NCI-H2227 (cell line): ENCODE data around the gene PPFIA2.
"Not testable (repeated sequence)": the region's sequence is repeated elsewhere in the genome, so short reads cannot be mapped to it uniquely, and the experiment has no call there.

Experiments used
- DNase-seq: peaks from one replicate; lab custom pipeline; 2025; ENCODE audit not compliant: unreplicated experiment; lab: John Stamatoyannopoulos, UW

Gene PPFIA2

GRCh38 chr12:81670759-81671158, 88.4 kb downstream of the PPFIA2 start:
- no peak for DNase-seq

- DNase-seq = no peak
These were observed 90.7 kb downstream of the PPFIA2 start for GRCh38 chr12:81668475-81668874.

DNA sequence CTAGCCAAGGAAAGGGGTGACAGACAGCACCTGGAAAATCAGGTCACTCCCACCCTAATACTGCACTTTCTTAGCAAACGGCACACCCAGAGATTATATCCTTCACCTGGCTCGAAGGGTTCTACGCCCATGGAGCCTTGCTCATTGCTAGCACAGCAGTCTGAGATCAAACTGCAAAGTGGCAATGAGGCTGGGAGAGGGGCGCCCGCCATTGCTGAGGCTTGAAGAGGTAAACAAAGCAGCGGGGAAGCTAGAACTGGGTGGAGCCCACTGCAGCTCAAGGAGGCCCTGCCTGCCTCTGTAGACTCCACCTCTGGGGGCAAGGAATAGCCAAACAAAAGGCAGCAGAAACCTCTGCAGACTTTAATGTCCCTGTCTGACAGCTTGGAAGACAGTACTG, 99.8 kb downstream of the PPFIA2 start:
- not testable (repeated sequence) for DNase-seq

- DNase-seq = peak; percentile 61
These were observed 114.6 kb downstream of the PPFIA2 start for GRCh38 chr12:81644503-81644902.

GRCh38 chr12:81639196-81639595, 120.0 kb downstream of the PPFIA2 start:
- no peak for DNase-seq

DNA sequence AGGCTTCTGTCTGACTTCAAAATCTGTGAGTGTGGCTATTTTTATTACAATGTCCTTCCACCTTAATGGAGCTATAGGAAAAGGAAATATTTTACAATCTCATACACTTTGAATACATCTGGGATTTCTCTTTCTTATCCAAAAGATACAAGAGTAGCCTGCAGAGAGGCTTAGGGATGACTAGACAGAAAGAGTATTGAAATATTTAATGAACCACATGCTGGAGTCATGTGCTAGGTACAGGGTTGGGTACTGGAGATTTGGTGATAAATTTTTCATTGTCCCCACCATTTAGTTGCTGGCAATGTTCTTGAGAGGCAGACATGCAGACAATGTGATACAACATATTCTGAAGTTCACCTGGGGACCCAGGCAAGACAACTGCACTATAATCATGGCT, 126.0 kb downstream of the PPFIA2 start:
- DNase-seq = no peak

GRCh38 chr12:81627336-81628189, 131.6 kb downstream of the PPFIA2 start:
- peak; percentile 78 for DNase-seq

GRCh38 chr12:81626406-81626805, 132.7 kb downstream of the PPFIA2 start:
- no peak for DNase-seq

GRCh38 chr12:81617915-81618314, 141.2 kb downstream of the PPFIA2 start:
- peak; percentile 12 for DNase-seq

DNA sequence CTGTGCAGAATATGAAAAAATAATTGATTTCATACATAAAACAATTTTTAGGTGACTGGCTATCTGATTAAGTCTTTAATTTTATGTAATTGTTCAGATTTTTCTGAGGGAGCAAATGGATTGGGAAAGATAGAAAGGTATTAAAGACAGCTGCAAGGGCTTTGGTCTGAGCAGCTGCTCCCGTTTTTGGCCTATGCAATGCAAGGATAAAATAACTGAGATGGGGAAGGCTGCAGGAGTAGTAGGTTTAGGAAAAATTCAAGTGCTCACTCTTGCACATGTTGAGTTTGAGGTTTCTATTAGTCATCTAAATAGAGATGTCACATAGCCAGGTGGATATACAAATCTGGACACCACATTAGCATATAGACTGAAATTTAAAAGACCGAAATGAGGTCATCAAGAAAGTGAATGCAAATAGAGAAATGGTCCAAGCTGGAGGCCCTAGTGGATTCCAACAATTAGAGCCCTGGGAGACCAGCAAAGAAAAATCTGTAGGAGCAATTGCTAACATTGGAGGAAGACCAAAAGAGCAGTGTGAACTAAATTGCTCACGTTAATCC, 144.0 kb downstream of the PPFIA2 start:
- no peak for DNase-seq

DNA sequence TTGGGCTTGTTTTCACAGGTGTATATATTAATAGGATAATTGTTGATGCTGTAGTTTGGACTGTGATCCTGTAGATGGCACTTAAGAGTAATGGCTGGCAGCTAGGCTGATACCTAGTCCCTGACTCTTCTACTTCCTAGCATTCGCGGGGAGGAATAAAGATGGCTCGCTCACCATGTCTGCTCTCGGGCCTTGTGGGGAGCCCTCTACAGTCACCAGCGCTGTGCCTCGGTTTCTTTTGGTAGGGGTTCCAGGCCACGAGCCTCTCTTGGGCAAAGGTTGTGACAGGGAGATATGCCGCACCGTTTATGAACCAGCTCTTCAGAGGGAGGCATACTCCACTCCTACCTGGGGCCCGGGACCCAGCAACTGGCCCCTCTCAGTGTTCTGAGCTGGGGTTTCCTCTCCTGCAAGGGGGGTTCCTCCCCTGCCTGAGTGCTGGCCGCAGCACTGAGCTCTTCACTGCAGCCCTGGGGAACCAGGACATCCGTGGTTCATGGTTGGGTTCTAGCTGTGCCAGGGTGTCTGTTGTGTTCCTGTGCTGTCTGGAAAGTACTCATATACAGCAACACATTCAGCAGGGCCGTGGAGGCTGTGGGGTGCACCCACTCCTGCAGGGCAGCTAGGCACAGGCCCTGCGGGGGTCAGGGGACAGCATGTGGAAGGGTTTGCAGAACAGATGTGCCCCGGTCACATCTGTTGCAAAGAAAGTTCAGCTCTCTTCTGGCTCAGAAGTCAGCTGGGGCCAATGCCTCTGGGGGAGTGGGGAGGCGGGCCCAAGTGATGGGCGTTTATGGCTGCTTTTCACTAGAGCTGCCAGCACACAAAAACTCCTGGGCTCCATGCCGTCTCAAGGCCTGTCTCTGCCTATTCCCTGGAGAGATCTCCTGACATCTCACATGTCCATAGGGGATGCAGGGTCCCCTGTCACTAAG, 147.9 kb downstream of the PPFIA2 start:
- no peak for DNase-seq

DNA sequence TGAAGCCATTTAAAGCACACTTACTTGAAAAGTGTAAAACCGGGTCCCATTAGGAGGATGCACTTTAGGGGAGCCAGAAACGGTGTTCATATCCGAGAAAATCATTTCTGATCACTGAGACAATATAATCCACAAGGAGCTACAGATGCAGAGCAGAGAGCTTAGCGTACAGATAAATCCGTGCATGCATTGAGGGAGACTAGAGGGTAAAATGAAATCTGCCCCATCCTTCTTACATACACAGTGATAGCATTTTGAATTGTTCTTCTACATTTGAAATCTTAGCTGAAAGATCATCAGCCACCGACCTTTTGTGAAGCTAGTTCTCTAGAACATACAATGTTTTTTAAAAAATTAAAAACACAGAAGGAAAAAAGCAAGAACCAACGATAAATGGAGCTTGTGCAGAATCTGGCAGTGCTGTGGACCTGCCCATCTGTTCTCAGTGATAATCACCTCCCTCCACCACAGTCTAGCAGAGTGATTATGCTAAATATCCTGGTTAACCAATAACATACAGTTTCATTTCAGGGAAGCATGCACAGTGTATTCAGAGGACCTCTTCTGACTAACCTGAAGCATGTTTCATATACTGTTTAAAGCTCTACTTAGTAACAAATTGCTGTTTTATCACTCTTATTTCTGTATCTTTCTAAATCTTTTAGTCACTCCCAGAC, 161.1 kb downstream of the PPFIA2 start:
- peak; percentile 79 for DNase-seq

GRCh38 chr12:81596558-81596957, 162.6 kb downstream of the PPFIA2 start:
- DNase-seq = no peak

DNA sequence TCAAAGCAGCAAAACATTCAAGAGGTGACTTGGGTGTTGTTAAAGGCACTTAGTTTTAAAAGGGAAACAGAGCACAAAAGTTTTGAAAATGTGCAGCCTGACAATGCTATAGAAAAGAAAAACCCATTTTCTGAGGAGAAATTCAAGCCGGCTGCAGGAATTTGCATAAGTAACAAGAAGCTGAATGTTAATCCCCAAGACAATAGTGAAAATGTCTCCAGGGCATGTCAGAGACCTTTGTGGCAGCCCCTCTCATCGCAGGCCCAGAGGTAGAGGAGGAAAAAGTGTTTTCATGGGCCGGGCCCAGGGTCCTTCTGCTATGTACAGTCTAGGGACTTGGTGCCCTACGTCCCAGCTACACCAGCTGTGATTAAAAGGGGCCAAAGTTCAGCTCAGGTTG, 167.9 kb downstream of the PPFIA2 start:
- no peak for DNase-seq

DNA sequence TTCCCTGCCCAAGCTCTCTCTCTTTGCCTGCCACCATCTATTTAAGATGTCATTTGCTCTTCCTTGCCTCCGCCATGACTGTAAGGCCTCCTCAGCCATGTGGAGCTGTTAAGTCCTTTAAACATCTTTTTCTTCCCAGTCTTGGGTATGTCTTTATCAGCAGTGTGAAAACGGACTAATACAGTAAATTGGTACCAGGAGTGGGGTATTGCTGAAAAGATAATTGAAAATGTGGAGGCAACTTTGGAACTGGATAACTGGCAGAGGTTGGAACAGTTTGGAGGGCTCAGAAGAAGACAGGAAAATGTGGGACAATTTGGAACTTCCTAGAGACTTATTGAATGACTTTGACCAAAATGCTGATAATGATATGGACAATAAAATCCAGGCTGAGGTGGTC, 168.4 kb downstream of the PPFIA2 start:
- DNase-seq = not testable (repeated sequence)

DNA sequence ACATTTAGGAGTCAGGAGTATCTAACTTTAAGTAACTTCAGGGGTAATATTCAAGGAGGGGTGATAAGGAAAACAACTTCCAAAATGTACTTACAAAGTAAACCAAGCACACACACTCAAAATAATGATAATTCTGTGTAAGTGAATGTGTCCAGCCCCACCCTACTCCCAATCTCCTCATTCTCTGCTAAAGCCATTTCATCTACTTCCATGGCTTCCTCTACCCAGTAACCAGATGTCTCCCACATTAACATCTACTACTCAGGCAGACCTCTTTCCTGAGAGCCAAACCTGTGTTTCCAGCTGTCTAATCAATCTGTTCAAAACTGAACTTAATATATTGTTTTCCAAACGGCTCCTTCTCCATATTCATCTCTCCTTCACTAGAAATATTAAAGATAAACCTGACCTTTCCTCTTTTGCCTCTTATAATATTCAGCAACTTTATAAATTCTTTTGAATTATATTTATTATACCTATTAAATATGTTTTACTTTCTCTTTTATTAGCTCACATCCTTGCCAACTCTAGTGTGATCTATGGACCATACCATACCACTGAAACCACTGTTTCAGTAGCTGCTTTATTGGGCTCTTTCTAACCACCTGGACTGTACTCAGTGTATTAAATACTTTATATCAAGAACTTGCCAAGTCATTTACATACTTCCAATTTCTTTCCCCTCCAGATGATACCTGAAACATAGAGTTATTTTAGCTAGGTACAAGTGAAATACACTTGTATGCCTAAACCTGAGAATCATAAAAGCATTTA, 170.7 kb downstream of the PPFIA2 start:
- no peak for DNase-seq

DNA sequence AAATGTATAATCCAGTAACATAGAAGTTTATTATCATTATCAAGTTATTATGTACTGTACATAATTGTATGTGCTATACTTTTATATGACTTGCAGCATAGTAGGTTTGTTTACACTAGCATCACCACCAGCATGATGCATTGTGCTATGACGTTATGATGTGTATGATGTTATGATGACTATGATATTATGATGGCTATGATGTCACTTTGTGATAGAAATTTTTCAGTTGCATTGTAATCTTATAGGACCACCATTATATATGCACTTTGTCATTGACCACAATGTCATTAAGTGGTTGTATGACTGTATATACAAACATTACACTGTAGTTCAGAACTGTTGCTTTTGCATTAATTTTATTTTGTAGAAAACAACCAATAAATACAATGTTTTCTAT, 173.4 kb downstream of the PPFIA2 start:
- DNase-seq = no peak

DNA sequence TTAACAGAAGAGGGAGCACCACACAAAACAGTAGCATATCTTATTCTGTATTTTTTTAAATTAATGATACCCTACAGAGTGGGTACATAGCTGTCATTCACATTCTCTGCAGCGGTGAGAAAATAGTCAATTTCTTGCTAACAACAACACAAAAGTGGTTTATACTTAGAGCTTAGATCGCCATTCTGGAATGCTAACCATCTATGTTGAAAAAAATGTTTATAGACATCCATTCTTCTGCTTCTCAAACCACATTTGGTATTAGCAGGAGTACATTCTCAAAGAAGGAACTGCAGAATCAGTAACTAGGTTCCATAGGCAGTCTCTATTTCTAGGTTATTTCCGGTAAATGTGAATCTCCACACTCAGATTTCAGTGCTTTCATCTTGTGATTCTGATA, 185.9 kb downstream of the PPFIA2 start:
- DNase-seq = peak; percentile 9

DNA sequence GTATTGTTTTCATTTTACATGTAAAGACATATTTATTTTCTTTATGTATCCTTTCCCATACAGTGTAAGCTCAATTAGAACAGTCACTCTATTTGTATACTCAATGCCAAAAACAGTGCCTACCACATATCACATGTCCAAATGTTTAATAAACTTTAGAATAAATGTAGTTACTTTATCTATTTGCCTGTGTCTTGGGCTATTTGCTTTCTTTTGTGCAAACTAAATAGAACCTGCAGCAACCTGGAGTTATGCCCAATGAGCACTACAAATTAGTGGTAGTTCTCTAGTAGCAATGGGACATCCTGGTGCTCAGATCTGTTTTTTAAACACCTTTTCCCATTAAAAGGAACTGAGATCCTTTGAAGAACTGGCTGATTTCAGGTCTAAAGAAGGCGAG, 186.7 kb downstream of the PPFIA2 start:
- DNase-seq = no peak

DNA sequence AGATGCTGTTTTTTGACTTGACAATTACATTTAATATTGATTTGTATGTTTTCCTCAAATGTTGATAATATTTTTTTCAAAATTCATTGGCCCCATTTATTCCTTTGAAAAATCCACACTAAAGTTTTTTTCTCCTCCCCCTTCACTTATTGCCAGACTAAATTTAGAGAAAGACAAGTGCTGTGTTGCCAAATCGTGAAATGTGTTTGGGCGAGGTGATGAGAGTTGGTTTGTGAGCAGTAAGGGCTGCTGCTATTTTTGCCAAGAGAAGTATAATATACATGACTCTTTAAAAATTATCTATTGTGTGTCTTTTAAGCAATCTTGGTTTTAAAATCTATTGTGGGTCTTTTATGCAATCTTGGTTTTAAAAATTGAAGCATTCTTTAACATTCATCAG, 188.9 kb downstream of the PPFIA2 start:
- DNase-seq = no peak
